ENCODE data around the gene PRICKLE2.

PRICKLE2 gene, protein sequence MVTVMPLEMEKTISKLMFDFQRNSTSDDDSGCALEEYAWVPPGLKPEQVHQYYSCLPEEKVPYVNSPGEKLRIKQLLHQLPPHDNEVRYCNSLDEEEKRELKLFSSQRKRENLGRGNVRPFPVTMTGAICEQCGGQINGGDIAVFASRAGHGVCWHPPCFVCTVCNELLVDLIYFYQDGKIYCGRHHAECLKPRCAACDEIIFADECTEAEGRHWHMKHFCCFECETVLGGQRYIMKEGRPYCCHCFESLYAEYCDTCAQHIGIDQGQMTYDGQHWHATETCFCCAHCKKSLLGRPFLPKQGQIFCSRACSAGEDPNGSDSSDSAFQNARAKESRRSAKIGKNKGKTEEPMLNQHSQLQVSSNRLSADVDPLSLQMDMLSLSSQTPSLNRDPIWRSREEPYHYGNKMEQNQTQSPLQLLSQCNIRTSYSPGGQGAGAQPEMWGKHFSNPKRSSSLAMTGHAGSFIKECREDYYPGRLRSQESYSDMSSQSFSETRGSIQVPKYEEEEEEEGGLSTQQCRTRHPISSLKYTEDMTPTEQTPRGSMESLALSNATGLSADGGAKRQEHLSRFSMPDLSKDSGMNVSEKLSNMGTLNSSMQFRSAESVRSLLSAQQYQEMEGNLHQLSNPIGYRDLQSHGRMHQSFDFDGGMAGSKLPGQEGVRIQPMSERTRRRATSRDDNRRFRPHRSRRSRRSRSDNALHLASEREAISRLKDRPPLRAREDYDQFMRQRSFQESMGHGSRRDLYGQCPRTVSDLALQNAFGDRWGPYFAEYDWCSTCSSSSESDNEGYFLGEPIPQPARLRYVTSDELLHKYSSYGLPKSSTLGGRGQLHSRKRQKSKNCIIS
- long read RNA-seq, donor 1, full-length matches to known transcripts, result 17 of 17 reads
- long read RNA-seq, donor 1, partial matches to known transcripts, result 0 of 17 reads
- long read RNA-seq, donor 1, other reads (novel, unspliced or antisense), result 0 of 17 reads
- long read RNA-seq, donor 2, full-length matches to known transcripts, result 14 of 14 reads
- long read RNA-seq, donor 2, partial matches to known transcripts, result 0 of 14 reads
- long read RNA-seq, donor 2, other reads (novel, unspliced or antisense), result 0 of 14 reads
- long read RNA-seq, donor 3, full-length matches to known transcripts, result 14 of 14 reads
- long read RNA-seq, donor 3, partial matches to known transcripts, result 0 of 14 reads
- long read RNA-seq, donor 3, other reads (novel, unspliced or antisense), result 0 of 14 reads
- long read RNA-seq, donor 4, full-length matches to known transcripts, result 23 of 23 reads
- long read RNA-seq, donor 4, partial matches to known transcripts, result 0 of 23 reads
- long read RNA-seq, donor 4, other reads (novel, unspliced or antisense), result 0 of 23 reads
- long read RNA-seq, donor 5, full-length matches to known transcripts, result 10 of 10 reads
- long read RNA-seq, donor 5, partial matches to known transcripts, result 0 of 10 reads
- long read RNA-seq, donor 5, other reads (novel, unspliced or antisense), result 0 of 10 reads
- long read RNA-seq, donor 6, full-length matches to known transcripts, result 11 of 11 reads
- long read RNA-seq, donor 6, partial matches to known transcripts, result 0 of 11 reads
- long read RNA-seq, donor 6, other reads (novel, unspliced or antisense), result 0 of 11 reads
- long read RNA-seq, donor 7, full-length matches to known transcripts, result 22 of 28 reads
- long read RNA-seq, donor 7, partial matches to known transcripts, result 6 of 28 reads
- long read RNA-seq, donor 7, other reads (novel, unspliced or antisense), result 0 of 28 reads
- long read RNA-seq, donor 8, full-length matches to known transcripts, result 9 of 9 reads
- long read RNA-seq, donor 8, partial matches to known transcripts, result 0 of 9 reads
- long read RNA-seq, donor 8, other reads (novel, unspliced or antisense), result 0 of 9 reads

DNA sequence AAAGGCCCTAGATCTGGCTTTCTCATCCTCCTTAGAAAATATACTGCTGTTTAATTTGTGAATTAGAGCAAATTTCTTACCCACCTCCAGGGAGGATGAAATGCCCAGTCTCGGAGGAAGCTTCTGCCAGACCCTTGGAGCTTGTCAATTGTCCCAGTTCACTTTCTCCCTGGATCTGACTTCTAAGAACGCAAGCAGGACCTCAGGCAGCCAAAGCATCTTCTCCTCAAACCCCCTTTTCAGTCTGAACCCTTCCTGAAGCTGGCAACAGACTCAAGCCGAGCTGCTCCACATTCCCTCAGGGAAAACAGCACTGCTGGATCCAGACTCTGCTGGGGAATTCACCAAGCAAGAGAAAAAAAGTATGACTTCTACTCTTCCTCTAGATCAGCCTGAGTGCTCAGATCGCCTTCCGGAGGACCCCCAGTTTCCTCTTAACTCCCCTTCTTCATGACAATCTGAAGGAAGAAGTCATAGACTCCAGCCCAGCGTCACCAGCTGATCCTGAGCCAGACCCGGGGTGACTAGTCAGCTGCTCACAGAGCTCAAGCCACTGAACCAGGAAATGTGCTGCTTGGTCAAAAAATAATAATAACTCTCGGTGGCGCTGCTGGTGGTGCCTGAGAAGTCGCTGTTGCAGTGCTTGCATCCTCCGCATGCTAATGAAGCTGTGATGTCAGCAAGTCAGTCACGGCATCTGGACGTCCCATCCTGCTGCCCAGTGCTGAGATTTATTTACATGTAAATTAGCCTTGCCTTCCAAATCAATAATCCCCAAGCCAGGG lies at the start of gene PRICKLE2:
Gene PRICKLE2 (minus strand): TSS at position 641 of the 785 bp plus-strand sequence. CDS start 26,539 bp downstream, outside the sequence.
- peak; percentile 58 for DNase-seq

- DNase-seq, result no peak
Observed at GRCh38 chr3:64272842-64273241, 47.6 kb upstream of the PRICKLE2 start.

DNA sequence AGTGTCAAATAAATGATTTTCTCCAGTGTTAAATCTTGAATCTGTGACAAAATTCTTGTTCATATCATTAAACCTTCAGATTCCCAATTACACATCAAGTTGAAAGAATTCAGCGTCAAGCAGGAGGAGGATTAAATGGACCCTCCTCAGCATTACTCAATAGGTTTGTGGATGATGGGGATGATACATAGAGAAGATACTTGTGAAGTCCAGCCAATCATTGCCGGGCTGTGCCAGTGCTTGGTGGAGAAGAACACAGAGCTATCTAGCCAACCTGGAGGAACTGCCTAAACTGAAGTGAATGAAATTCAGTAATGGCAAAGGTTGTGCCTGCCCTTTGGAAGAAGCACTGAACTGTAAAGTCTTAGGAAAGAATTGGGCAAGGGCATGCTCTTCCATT lies 47.0 kb upstream of the PRICKLE2 start:
- DNase-seq, result no peak

DNA sequence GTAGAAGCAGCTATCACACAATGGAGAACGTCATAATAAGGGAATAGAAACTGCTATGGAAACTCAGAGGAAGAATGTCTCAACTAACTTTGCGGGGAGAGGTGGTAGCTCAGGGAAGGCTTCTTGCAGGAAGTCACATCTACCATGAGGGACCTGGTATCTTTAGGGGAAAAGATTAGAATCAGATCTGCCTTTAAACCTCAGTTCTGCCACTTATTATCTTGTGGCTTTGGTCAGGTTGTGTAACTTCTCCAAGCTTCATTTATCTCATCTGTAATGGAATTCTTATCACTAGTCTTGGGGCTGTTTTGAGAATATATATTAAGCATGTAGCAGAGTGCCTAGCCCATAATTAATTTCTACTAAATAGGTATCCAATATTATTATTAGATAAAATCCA lies 46.4 kb upstream of the PRICKLE2 start:
- no peak for DNase-seq

DNA sequence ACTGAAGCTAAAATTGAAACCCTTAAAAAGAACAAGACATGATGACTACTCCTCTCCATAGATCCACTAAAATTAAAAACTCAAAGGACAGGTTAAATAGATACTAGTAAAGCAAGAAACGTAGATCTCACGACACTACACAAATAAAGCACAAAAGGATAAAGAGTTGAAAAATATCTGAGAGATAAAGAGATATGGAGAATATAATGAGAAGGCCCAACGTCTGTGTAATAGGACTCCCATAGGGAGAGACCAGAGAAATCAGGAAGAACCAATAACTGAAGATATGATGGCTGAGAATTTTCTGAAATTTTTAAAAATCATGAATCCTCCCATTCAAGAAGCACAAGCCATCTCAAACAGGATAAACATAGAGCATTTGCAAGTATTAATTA lies 45.6 kb upstream of the PRICKLE2 start:
- DNase-seq, result no peak

GRCh38 chr3:64270142-64270865 lies 45.0 kb upstream of the PRICKLE2 start:
- no peak for DNase-seq

DNA sequence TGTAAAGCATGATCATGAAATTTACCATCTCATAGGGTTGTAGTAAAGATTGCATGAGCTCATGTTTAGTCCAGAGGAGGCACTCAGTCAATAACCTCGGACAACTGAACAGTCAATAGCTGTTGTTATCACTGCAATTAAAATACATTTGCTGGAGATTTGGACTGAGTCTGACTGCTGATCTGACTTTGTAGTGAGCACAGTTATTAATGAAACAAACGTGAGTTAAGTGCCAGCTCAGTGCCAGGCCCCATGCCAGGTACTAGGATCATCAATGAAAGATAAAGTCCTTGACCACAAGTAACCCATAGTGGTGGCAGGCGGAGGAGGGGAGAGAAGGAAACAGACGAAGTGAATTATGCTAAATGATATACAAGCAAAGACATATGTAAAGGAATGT lies 43.7 kb upstream of the PRICKLE2 start:
- no peak for DNase-seq

DNA sequence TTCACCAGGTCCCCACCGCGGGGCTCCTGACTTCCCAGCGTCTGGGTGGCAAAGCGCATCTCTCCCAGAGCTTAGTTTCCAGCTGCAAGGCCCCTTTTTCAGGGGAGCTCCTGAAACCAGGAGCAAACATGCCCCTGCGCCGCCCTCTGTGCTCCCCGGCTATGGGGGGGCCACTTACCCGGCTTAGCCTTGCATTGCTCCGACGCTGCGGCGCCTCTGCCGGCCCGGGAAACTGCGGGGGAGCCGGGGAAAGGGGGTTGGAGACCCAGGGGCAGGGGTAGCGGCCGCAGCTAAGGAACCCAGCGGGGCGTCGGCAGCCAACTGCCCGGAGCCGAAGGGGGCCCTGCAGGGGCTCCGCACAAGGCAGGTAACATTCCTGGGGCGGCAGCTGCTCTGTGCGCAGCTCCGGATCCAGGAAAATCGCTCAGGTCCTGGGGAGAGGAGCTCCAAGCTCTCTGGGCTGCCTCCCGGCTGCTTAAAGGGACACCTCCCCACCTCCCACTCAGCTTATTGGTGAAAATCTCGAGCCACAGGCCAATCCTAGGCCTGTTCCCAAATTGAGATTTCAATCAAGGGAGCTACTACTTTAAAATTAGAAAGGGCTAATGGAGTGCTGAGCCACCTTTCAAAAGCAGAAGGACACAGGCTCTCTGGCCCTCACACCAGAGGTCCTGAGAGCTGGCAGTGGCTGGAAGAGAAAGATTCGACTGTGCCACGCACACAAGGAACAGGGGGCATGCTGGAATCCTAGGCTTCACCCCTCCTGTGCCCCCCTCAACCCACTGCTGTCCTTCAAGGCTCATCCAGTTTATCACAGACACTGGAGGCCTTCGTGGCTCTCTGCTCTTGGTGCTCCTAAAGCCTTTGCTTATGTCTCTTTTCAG lies 42.7 kb upstream of the PRICKLE2 start:
- peak; percentile 65 for DNase-seq

DNA sequence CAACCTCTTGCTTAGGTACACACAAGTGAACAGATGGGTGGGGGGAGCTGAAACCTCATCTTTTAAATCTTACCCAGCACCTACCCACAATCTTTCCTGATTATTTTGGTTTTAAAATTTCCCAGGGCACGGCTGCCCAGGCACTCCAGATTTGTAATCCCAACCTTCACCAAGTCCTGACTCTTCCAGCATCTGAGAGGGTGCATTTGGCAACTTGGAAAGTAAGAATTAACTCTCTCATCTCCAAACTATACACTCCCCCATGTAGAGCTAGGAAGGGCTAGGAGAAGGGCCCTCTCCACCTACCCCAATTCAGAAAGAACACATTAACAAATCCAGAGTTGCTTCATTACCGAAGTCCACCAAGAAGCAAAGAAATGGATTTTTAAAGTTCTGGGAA lies 41.7 kb upstream of the PRICKLE2 start:
- no peak for DNase-seq

- DNase-seq, result no peak
Observed at GRCh38 chr3:64266065-64266931, 41.0 kb upstream of the PRICKLE2 start.

- DNase-seq, result no peak
Observed at GRCh38 chr3:64265646-64266045, 40.4 kb upstream of the PRICKLE2 start.

DNA sequence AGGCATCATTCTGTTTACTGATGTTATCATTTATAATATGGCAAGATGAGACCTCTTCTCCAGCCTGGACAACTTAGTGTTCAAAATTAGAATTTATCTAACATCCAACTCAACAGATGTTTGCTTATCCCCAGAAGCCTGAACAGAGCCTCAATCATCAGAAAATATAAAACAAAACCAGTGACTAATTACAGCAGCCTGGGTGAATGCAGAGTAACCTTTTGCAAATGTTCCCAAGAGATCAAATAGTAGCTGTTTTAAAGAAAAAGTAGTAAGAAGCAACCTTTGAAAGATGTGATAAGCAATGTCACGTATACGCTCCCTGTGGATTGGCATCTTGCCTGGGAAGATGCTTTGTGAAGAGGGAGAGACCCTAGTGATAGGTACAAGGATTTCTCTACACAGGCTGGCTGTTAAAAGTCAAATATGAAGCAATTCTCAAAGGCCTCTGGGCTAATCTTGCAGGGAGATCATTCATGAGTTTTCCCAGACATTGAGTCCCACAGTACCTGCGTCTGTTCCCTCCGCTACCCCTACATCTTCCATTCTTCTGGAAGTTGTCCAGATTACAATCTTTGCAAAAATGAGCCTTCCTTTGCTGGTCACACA lies 39.3 kb upstream of the PRICKLE2 start:
- DNase-seq, result no peak

DNA sequence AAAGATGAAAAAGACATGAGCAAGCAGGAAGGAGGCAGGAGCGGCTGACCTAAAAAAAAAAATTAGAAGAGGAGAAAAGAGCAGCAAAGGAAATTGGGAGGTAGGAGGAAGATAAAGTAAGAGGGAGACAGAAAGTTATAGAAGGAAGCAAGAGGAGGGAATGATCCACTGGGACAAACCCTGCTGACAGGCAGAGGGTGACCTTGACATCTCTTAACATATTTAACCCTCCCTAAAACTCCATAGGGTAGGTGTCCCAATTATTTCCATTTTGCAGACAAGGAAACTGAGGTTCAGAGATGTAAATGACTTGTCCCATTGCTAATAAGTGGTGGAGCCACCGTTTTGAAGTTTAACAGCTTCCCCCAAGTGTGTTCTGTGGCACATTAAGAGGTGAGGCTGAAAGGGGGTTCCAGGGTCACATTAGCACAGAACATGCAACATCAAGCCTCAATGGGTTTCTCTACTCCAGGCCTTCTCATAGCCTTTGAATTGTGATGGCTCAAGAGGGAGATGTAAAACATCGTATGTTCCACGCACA lies 37.4 kb upstream of the PRICKLE2 start:
- no peak for DNase-seq

GRCh38 chr3:64260431-64260830 lies 35.2 kb upstream of the PRICKLE2 start:
- no peak for DNase-seq

DNA sequence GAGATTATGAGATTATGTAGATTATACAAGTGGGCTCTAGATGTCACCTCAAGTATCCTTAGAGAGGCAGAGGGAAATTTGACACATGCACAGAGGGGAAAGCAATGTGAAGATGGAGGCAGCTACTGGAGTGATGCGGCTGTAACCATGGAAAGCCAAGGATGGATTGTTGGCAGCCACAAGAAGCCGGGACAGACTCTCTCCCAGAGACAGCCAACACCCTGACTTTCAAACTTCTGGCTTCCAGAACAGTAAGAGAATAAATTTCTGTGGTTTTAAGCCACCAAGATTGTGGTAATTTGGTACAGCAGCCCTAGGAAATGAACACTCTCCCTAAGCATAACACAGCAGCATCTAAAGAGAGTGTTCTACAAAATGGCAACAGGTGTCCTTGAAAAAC lies 34.4 kb upstream of the PRICKLE2 start:
- DNase-seq, result no peak

DNA sequence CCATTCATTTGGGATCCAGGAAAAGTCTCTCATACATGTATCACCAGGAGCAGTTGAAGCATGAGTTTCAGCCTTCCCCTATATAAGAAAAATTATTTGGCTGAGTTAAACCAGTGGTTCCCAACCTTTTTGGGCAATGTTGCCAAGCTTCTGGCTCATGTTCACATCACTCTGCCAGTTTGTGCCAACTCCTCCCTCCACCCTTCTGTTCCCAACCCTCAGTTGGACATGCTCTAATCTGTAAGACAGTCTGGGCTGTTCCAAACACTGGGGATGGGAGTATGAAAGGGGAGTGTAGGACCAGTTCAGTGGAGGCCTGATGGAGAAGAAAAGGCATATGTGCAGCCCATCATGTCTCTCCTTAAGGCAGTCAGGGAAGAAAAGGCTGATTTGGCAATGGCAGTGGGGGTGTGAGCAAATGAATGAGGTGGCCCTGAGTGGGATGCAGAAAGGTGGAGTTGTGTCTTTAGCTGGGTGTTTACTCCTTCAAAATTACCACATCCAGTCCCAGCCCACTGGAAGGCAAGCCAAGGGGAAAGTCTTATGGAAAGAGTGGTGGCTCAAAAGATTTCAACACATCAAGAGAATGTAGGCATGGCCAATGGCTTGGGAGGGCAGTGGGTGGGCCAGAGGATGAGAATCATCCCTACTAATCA lies 32.0 kb upstream of the PRICKLE2 start:
- no peak for DNase-seq

Data from right kidney (tissue), 9 donors.